ENCODE data around the gene PERP.
A peak's percentile ranks its signal among the peaks of the same experiment; 100 is the strongest.
"Not testable (repeated sequence)": the region's sequence is repeated elsewhere in the genome, so short reads cannot be mapped to it uniquely, and the experiment has no call there.

PERP gene

DNA sequence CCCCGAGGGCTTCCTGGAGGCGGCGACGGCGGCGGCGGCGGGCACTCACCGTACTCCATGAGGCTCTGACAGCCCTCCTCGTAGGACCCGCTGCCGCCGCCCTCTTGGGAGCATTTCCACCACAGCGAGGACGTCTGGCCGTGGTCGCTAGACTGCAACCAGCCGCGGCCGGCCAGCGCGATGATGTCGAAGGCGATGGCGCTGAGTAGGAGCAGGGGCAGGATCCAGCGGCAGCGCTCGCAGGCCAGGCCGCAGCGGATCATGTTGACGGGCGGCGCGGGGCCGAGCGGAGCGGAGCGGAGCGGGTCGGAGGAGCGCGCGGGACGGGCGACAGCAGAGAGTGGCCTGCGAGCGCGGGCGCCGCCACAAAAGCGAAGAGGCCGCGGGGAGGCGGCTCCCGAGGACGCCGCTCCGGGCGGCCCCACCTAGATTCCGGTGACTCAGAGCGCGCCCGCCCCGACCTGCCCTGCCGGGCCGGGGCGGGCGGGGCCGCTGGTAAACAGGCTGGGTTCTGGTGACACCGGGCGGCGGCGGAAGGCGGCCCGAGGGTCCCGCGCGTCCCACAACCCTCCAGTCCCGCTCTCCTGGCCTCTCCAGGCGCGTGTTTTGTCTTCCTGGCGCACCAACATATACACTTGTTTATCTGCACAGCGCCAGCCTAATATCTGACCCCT lies at the start of gene PERP:
Gene PERP, minus strand, starts transcription at position 342 of the 674 bp plus-strand sequence. Its CDS starts 79 bp downstream, at position 263.
- peak; percentile 41 for DNase-seq

- DNase-seq: no peak
These were observed 48.2 kb upstream of the PERP start for GRCh38 chr6:138155443-138155842.

DNA sequence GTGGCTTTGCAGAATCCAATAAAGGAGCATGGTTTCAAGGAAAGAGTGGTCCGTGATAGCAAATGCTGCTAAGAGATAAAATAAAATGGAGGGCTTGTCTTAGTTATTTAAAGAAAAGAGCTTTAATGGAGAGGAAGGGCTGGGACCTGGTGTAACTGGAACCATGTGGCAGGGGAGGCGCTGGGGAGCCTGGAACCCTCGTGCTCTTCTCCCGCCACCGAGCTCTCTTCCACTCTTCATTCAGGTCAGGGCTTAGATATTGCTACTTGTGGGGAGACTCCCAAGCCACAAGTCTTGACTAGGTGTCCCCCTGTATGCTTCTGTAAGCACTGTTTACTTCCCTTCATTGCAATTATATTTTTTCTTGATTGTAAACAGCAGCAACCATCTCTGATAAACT lies 39.3 kb upstream of the PERP start:
- DNase-seq: no peak

DNA sequence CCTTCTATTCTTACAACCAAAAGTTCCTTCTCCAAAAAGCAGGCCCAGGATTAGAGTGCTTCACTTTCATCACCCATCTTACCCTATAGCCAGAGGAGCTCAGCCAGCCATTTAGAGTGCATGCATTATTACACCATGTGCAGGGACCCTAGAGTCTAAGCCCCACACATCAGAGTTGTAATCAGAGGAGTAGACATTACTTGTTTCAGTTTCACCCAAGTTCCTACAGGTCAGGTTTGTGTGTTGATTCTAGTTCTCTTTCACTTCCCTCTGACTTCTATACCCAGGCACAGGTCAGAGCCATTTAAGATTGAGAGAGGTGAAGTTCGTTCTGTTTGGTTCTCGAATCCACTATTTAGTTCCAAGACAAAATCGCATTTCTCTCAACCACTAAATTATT lies 38.2 kb upstream of the PERP start:
- peak; percentile 47 for DNase-seq

DNA sequence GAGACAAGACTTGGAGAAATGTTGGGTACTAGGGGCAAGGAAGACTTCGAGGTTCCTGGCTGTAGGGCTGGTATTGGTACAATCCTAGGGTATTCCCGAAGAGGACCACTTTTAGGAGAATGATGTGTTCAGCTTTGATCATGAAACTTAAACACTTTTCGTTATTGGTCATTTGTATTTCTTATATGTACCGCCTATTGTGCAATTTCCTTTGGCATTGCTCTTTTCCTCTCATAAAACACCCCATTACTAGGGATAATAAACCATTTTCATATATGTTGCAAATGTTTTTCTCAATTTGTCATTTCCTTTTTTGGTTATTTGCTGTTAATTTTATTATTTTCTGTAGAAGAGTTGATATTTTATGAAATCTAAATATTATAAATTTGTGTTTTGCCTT lies 35.6 kb upstream of the PERP start:
- DNase-seq: no peak

GRCh38 chr6:138129190-138129589 lies 22.0 kb upstream of the PERP start:
- DNase-seq: peak; percentile 24

GRCh38 chr6:138128096-138128495 lies 20.9 kb upstream of the PERP start:
- DNase-seq: no peak

- no peak for DNase-seq
These were observed 16.9 kb upstream of the PERP start for GRCh38 chr6:138124096-138124495.

DNA sequence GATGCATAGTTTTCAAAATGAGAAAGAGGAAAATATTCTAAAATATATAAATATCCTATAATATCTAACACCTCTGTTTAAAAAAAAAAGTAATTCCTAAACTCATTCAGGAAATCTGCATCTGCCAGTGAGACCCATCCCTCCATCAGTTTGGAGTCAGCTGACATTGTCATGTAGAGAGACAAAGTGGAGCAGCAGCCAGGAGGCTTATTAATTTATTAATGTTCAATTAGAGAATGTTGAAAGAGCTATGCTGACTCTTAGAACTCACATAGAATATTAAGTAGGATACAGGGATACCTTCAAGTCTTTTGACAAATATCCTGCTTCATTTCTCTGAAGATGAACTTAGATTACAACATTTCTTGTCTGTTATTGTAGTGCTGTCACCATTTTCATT lies 12.8 kb upstream of the PERP start:
- DNase-seq: no peak

DNA sequence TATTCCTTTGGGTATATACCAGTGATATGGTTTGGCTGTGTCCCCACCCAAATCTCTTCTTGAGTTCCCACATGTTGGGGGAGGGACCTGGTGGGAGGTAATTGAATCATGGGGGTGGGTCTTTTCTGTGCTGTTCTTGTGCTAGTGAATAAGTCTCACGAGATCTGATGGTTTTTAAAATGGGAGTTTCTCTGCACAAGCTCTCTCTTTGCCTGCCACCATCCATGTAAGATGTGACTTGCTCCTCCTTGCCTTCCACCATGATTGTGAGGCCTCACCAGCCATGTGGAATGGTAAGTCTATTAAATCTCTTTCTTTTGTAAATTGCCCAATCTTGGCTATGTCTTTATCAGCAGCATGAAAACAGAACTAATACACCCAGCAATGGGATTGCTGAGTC lies 12.0 kb upstream of the PERP start:
- DNase-seq: not testable (repeated sequence)

DNA sequence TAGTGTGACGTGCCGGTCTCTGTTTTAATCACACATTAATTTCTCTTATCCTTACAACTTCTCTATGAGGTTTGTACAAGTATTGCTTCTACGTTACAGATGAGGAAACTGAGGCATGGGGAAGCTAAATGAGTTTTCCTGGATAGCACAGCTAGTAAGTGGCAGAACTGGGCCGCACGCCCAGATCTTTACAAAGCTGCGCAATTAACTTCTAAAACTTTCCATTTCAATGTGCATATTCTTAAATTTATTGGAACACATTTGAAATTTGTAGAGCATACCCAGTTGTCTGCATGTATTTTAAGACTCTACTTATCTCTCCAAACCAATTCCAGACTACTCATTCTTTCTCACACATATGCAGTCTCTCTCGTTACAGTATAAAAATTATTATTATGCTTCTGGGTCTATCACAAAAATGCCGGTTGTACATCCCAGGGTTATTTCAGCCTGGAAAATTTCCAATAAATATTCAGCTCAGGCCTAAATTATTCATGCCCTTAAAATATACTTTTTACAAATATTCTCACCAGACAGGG lies 10.2 kb upstream of the PERP start:
- DNase-seq: no peak

- DNase-seq: no peak
These were observed 9.4 kb upstream of the PERP start for GRCh38 chr6:138116661-138116999.

- DNase-seq: peak; percentile 73
These were observed 8.8 kb upstream of the PERP start for GRCh38 chr6:138115877-138116660.

GRCh38 chr6:138115201-138115600 lies 8.0 kb upstream of the PERP start:
- peak; percentile 8 for DNase-seq

- DNase-seq: no peak
These were observed 6.5 kb upstream of the PERP start for GRCh38 chr6:138113588-138114210.

GRCh38 chr6:138110229-138110628 lies 3.0 kb upstream of the PERP start:
- no peak for DNase-seq

DNA sequence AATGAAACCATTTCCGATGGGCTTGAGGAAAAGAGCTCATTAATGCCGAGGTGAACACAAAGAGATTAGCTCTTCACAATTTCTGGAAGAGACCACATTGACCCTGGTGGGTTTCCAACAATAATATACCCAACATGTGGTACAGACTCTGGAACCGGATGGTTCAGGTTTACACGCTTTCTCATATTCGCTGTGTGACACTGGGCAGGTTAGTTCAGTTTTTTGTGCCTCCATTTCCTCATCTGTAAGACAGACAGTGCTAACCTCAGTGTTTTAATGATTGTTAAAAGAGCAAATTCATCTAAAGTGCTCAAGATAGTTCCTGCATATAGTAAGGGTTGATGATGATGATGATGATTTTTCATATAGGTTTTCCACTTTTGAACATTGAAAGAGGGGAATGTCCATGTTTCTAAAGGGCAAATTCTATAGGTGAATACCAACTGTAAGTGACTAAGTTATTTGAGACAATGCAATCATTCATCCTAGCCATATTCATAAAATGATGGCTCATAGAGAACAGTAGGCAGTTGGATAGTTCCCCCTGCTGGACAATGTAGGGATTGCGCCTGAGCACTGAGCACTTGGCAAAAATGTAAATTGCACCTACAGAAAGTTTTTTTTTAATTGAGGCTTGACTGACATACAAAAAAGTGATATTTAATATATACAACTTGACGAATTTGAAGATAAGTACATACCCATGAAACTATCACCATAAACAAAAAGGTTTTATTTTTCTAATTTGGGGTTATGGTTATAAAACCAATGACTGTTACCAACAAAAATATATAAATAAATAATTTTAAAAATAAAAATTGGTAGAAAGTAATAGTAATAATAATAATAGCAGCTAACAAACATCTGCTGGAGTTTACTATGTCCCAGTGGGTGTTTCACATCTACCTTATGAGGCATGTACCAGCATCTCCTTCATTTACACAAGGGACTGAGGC lies 2.1 kb upstream of the PERP start:
- DNase-seq: peak; percentile 58

DNA sequence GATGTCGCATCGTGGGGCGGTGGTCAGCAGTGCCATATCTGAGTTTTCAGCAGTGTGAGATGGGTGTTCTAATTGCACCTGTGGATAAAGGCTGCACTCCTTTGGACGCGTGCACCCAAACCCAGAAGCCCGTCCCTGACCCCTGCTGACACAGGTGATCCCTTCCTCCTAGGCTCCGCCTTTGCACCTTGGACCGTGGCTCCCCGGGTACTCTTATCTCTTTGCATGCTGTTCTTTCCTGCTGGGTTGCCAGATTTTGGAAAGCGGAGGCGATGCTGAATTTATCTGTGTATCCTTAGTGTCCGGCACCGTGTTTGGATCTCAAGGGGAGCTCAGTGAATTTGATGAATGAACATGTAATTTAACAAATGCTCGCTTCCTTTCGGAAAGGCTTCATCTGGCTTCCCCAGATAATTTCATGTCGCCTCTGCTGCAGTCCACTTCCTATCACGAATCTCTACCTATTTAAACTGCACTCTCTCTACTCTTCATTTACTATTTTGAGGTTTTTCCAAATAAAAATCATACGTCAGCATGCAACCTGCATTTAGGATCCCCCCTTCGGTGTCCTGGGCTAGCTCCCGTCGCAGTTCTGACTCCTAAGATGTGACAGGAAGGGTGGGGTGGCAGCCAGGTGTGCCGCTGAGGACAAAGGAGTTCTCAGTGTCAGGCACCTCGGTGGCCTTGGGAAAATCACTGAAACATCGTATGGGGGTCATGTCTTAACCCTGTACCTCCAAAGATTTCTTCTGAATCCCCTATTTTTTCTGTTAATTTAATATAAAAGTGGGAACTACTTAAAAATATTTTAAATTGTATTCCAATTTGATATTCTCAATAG lies 753 bp upstream of the PERP start:
- peak; percentile 34 for DNase-seq

- DNase-seq: no peak
These were observed 548 bp downstream of the PERP start for GRCh38 chr6:138106665-138107077.

DNA sequence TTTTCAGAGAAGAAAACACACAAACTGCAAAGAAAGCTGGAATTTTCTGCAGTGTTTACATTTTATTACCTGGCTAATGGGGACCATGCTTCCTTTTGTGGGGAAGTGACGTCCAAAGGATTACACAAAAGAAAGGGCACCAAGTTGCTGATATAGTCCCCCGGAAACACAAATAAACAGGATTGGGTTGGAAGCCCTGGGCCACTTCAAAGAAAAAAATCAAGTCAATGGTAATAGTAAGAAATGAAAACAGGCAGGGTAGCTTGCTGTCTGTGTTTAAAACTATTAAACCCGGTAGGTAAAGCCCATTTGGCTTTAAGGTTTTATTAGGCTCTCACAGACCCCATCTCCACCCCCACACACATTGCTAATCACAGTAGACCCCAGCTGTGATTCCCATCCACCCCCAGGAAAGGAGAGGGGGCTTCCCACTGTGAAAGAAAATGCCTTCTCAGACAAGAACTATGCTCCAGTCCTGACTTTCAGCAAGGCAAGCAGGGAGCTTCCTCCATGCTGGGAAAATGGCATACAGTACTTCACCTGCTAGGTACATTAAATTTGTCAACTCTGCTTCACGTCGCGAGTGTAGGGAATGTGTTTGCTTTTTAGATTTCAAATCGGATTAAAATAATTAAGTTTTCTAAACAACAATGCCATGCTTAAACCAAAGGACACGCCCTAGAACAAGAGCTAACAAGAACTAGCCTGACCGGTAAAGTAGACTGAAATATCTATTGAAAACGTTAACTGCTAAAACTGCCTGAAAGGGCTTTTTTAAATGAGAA lies 1.1 kb downstream of the PERP start:
- DNase-seq: no peak

- DNase-seq: no peak
These were observed 1.8 kb downstream of the PERP start for GRCh38 chr6:138105446-138105845.
